ENCODE measurements around the gene C1orf21.

DNA sequence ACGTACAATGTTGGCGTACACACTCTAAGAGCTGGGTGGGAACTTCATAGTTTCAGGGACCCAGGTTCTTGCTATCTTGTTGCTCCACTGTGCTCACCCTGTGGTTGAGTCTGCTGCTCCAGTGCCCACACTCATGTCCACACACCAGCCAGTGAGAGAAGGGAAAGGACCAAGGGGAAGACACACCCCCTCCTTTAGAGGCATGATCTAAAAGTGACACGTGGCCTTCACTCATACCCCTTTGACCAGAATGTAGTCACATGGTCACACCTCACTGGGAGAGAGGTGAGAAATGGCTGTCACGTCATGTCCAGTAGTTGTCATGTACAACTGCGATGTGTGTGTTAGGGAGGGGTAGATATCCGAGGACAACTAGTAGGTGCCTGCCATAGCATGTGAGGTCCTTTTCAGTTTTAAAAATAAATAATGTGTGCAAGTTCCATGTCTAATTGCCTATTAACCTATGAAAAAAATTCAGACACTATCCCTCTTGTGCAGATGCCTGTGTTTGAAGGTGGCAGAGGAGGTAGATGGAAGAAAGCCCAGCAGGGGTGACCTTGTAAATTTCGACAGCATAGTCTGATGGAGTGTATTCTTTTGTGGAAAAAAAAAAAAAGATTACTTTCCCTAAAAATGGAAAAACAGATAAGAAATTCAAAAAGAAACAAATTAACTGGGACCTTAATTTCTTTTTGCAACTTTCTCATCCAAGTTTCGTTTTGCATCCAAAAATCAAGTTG lies 149.6 kb downstream of the C1orf21 start:
- TF ChIP-seq POLR2A (IDR thresholded peaks at IDR 0.05; ENCODE audit: low read length) = no peak
- TF ChIP-seq GATA1 (IDR thresholded peaks at IDR 0.05; ENCODE audit: low read depth, low read length) = no peak
